T follicular helper cell (primary cell): ENCODE data around the gene SLC1A7.

Experiments used
- DNase-seq: peaks from one replicate; pipeline ENCODE4 v3.0.0-alpha.2; 2020; ENCODE audit warnings: low read depth

Gene SLC1A7

DNA sequence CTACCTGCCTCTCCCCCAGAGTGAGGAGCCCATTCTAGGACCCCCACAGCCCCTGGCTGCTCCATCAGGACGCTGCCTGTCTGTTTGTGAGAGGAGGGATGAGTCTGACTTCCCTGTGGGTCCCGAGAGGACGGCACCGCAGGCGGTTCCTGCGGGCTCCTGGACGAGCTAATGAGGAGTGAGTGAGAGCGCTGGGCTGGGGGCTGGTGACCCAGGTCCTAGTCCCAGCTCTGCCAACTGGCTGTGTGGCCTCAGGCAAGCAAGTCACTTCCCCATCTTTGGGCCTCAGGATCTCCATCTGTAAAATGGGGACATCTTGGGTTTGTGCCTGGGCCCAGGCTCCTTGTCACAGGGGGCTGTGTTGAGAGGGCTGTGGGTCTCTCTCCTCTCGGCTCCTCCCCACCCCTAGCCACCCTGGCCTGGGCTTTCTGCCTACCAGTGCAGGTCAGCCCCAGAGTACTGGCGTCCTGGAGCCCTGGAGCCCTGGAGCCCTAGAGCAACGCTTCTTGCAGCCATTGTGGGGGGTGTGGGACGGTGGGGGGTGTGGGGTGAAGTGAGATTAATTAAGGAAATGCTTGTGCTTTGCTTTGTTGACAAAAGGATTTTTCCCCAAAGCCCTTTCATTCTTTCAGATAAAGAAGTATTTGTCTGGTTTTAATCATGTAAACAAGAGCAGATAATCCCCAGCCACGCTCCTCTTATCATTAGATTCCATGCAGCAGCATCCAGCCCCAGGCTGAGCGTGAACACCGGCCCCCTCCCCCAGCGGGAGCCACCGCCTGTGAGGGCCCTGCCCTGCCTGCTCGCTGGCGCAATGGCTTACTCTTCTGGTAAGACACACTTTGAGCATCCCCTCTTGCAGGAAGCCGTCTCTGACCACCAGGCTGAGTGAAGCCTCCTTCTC, 26.8 kb downstream of the SLC1A7 start:
- DNase-seq = no peak

DNA sequence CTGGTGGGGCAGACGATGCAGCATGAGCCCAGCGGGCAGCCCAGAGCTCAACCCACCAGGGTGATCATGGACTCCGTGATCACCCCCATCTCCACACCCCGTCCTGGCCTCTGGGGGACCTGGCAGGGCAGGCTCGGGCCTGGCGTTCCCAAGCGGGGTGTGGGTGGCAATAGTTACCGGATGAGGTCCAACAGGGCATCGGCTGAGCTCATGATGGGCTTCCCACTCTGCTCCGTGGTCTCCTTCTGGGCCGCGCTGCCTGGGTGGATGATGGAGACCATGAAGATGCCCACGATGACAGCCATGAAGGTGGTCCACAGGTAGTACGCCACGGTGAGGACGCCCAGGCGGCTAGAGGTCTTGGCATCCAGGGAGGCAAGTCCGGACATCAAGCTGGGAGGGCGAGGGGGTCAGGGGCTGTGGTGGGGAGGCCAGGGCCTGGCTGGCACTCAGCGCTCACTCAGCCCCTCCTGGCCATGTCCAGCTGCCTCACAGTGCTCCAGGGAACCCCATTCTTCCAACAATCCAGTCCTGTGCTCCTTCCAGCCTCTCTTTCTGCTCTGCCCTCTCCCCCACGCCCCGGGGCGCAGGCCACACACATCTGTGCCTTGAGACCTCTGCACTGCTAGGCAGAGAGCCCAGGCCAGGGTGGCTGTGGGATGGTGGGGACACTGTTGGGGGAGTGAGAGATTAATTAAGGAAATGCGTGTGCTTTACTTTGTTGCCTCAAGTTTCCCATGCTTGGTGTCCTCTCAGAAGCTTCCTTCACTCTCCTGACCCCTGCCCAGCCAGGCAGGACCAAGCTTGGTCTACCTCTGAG, 27.6 kb downstream of the SLC1A7 start:
- no peak for DNase-seq

DNA sequence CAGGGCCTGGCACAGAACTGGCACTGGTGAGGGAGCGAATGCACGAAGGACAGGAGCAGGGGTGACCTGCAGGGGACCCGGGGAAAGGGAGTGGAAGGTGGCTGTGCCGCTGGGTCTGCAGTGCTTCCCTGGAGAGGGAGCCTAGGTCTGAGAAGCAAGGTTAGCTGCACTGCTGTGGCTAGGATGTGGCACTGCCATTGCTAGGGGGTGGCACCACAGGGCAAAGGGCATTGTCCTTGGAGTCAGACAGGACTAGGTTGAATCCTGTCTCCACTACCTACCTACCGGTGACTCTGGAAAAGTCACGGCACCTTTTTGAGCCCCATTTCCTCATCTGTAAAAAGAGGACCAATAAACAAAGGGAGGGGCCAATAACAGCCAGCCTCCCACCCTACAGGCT, 28.3 kb downstream of the SLC1A7 start:
- DNase-seq = no peak

DNA sequence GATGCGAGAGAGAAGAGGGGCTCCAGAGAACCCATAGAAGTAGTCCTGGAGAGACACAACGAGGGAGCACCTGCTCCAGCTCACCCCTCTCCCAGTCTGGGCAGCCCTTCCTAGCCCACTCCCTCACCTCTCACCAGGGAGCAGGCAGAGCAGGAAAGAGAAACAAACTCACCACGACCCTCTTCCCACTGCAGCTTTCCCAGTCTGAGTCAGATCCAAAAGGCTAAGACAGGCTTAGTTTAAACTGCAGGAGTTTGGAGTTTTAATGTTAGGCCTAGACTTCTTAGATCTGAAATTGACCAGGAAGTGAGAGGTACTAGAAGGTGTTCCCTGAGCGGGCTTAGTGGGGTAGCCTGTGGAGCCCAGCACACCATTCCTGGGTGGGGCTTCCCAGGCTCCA, 29.6 kb downstream of the SLC1A7 start:
- no peak for DNase-seq

DNA sequence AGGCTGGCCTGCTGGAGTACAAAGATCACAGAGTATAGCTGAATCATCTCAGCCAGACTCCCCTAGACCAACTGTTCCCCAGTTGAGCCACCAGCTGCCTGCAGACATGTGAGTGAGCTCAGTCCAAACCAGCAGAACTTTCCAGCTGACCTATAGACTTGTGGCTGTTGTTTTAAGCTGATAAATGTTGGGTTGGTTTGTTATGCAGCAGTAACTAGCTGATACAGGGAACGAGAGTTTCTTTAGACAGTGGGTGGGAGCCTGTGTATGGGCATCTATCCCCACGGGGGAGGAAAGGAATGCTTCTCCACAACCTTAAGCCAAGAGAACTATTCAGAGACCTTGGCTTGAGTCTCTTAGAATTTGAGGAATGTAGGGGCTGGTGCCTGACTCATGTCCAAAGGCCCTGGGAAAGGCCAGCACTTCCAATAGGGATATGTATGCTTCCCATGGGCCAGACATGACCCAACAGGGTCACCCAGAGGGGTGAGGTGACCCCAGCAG, 30.1 kb downstream of the SLC1A7 start:
- no peak for DNase-seq

DNA sequence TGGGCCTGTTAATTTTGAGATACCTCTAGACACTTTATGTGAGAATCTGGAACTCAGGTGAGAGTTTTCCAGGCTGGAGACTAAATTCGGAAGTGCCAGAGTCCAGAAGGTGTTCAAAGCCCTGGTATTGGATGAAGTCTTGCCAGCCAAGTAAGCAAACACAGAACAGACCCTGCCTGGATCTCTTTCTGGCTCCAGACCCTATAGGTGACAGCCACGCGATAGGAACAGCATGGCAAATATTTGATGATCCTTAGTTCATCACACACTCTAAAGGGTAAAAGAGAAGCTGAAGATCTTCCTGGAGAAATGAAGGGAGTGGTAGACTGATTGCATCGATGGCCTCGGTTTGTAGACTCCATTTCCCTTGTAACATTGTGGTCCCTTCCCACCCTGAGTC, 30.7 kb downstream of the SLC1A7 start:
- DNase-seq = no peak

DNA sequence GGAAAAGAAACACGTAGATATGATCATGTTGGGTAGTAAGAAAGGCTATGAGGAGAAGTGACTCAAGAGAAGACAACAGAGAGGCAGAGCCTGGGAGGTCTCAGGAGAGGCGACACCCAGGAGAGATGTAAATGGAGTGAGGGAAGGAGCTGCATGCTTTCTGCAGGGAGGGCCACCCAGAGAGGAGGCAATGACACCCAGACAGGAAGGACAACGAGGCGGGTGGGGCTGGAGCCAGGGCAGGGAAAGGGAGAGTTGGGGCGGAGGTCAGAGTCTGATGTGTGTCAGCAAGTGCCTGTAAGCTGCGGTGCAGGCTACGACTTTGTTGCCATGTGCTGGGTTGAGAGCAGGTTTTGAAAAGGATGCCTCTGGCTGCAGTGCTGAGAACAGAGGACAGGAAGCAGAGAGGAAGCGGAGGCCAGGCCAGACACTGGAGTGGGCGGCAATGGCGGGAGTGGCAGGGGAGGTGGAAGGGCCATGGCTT, 31.3 kb downstream of the SLC1A7 start:
- no peak for DNase-seq

DNA sequence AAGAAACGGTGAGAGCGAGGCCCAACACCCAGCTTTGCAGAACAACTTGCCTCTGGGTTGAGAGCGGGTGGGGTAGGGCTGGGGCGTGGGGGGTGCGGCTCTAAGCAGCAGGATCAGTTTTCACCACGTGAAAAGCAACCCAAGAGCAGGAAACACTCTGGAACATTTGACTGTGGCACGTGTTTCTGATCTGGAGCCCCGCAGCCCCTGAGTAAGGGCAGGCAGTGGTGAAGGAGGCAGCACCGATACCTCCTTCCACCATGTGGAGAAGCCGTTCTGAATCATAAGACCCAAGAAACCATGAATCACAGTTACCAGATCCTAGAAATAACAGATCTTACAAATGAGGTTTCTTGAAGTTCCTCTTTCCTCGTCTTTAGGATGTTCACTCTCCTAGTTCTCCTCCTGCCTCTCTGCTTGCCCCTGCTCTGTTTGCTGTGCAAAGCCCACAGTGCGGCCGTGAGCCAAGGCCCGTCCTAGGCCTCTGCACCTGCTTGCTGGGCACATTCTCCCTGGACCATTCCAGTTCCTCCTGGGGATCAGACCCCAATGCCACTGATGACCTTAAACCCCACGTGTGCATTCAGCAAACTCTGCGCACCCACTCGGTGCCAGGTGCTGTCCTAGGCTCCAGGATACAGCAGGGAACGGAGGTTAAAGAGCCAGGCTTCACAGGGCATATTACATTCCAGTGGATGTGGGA, 31.9 kb downstream of the SLC1A7 start:
- DNase-seq = no peak

DNA sequence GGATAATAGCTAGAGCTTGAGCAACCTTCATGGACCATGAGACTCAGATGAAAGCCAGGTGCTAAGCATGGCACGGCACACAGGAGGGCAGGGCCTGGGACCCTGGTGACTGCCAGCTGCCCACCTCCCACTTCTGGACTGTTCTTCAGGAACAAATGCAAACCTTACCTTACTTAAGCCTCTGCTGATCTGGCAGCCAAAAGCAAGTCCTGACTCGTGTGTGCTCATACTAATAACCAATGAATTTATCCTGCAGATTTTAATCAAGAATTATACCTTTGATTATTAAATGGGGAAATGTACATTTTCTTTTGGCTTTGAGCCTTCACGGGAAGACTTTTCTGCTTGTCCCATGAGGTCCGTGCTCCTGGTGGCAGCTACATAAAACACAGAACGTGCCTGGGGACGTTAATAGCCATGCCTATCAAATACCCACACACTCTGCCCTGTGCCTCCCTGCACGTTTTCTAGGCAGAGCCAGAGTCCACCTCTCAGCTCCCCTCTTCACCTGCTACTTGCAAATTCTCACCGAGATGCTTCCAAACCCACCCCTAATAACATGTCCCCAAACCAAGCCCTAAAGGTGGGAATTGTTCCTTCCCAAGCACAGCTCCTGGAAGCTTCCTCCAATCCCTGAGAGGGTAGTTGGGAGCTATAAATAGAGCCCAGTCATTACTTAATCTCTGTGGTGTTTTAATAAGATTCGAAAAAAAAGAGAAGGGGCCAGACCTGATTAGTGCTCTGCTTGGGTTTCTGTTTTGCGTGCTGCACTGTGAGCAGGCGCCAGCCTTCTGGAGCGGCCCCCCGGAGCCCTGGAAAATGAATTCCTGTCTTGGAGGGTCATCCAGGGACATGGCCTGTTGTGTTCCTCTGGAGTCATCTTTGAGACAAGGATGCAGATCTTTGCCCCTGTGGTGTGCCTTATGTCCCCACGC, 33.5 kb downstream of the SLC1A7 start:
- DNase-seq = no peak

DNA sequence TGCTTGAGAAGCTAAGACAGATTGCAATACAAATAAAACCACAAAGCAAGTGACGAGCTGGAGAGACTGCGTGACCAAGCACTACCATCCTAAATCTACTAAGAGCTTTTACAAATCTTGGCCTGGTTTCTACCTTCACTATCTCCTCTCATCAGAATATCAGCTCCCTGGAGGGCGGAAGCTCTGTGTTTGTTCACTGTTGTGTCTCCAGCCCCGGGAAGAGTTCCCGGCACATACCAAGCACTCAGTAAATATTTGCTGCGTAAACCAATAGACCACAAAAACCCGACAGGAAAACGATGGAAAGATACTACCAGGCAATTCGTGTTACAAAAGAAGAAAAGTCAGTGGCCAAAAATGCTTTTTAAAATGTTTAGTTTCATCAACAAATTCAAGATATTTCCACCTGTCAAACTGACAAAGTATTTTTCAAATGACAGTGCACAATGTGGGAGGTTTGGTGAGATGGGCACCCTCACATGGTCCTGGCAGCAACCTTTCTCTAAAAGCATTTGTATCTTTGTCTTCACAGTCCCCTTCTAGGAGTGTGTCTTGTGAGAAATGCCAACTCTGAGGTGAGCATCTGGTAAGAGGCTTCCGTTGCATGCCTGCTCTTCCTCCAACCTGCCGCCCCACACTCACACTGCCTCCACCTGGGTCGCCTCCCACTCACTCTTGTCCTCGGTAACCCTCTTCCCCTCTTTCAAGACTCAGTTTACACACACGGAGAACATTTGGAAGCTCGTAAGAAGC, 34.7 kb downstream of the SLC1A7 start:
- no peak for DNase-seq

DNA sequence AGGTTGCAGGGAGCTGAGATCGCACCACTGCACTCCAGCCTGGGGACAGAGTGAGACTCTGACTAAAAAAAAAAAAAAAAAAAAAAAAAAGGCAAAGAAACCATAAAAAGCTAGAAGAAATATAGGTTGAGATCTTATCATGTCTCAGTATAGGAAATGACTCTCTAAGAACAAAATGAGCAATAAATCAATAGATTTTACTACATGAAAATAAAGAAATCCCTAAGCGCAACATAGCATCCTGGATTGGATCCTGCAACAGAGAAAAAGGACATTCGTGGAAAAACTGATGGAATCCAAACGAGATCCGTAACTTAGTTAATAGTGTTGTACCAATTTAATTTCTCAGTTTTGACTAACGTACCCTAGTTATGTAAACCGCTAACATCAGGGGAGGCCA, 35.3 kb downstream of the SLC1A7 start:
- no peak for DNase-seq

DNA sequence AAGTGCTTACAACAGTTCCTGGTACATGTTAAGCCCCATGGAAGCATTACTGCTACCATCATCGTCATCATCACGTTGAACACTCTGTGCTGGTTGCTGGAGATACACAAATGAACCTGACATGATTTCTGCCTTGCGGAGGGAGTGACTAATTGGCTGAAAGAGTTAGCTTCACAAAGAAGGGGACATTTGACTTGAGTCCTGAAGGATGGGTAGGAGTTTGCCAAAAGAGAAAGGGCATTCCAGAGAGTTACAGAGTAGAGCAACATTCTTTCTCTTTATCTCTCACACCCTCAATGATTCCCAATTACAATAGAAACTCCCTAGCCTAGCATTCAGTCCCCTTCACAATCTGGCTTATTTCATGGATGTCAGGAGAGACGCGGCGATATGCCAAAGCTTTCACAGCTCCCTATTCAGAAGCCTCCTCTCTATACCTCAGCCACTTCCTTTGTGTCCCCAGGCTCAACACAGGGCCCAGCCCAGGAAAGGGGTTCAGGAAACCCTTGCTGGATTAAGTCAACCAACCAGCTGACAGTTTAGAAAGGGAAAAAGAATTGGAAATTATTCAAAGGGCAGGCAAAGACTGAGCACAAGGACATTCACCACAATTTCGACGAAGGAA, 38.0 kb downstream of the SLC1A7 start:
- DNase-seq = no peak

DNA sequence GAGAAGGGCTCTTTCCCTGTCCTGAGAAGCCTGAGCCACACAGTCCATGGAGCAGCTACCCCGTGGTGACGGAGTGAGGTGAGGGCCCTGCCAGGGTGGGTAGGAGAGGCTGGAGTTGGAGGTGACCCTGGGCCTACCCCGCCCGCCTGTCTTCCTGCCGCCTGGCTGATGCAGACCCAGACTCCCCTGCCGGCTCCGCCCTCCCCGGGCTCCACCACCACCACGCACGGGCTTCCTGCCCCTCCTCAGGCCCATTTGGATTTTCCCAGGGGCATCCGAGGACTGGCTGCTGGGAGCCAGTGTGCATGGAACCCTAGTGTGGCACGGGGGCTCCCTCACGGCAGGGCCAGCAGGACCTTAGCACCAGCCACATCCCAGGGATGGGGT, 47.9 kb downstream of the SLC1A7 start:
- DNase-seq = no peak

DNA sequence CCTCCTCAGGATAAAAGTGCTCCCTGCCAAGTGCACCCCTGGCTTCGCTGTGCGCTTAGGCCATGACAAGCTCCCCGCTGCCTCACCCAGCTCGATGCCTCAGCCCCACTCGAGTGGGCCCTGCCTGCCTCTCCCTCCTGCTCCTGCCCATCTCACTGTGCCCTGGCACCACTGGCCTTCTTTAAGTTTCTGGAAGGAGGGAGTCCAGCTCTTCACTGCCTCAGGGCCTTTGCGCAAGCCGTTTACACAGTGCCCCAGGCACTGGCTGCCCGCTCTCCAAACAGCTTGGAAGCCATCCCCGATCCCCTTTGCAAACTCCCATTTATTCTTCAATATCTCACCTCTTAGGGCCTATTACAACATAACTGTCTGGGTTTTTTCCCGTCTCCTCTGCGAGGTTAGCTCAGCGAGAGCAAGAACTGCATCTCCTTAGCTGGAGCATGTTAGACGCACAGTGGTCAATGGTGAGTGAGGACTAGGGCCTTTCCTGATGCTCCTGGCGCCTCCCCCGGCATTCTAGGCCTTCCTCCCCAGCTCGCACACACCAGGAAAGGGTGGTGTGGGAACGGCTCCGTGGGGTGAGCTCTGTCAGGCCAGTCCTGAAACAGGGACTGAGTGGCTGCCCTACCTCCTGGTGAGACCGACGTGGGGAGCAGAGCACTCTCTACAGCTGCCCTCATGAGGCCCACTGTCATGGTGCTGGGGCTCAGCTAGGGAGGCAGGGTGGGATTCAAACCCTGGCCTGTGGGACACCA, 48.5 kb downstream of the SLC1A7 start:
- no peak for DNase-seq

DNA sequence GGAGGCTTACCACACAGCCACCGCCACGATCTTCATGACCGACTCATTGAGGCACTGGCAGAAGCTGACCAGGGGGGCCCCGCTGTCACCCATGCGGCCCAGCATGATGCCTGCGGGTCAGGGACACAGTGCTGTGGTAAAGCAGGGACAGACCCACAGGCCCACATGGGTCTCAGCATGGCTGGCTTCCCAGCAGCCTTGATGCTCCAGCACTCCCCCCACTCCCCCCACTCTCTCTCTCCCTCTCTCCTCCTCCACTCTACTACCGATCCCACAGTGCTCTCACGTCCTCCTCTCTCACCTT, 49.0 kb downstream of the SLC1A7 start:
- no peak for DNase-seq

DNA sequence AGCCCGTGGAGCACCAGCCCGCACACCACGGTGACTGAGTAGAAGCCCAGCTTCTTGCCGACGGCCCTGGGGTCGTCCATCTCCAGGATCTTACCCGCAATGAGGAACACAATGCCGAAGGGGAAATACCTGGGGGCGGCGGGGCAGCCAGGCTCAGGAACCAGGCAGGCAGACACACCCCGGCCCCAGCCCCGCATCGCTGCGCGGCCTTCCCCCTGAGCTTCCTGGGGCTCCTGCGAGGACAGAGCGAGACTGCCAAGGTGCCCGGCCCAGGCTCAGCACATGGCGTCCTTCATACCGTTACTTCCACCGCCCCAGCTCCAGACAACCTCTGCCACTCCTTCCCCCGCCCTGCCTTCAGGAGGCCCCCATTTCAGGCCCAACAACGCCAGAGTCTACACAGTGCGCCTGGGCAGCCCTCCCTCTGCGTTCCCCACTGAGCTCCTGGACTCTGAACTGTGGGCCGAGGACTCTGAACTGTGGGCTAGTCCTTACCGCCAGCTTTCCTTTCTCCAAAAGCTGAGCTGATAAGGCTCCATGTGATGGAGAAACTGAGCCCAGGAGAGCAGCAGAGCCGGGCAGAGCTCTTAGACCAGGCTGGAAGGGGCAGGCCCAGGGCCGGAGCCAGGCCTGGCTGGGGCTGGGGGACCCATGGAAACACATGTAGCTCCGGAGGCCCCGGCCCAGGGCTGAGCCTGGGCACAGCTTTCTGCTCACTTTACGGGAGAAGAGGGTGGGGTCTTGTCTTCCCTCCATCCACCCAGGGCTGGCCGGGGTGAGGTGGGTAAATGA, 49.6 kb downstream of the SLC1A7 start:
- DNase-seq = no peak

DNA sequence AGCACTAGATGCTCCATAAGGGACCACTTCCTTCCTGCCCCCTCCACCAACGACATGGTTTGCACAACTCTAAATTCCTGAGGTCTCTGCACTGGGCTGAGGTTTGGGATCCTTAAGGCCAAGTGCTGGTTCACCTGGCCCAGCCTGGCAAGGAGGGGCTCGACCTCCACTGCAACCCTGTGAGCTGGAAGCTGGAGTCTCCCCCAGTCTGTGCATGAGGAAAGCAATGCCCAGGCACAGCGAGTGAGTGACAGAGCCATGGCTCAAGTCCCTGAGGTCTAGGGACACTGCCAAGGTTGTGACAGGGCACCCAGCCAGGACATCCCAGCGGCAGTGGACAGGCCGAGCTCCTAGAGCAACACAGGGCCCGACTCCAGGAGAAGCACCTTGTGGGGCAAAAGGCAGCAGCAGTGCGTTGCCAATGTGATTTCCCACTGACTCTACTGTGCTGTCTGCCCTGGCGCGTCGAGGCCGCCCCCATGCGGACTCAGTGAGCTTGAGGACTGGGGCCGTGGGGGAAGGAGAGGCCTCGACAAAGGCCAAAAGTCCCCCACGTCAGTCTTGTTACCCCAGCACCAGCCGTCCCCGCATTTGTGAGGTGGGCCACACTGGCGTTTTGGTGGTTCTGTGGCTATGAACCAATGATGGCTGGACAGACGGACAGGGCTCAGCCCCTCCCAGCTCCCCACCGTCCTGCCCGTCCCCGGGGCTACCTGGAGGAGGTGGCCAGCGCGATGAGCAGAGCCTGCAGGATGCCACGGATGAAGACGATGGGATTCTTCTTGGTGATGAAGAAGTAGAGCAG, 50.4 kb downstream of the SLC1A7 start:
- no peak for DNase-seq
